Natural killer cell (primary cell): ENCODE results near the gene MDN1. TPM values are rescaled to one million over a fixed set of nuclear protein-coding genes. Genes with fewer than 3 reads are reported as not detected.

Experiments
- ATAC-seq, 3 donors: fragments of 150-1000 bp in 2 of 3; fragments of 200-7000 bp in 1 of 3; cut with Tn5 transposase; 1 replicate in 1 of 3; 2 replicates in 2 of 3; pipeline ENCODE4 v1.10.0; 2021; ENCODE audit warnings: mild to moderate bottlenecking in 2 of 3, moderate library complexity in 2 of 3
- DNase-seq, 2 donors: peaks; one replicate each; pipeline versions ENCODE4 v3.0.0 to v3.0.0-alpha.2; 2013 to 2021; ENCODE audit warnings: mixed read lengths in 1 of 2
- H3K27ac ChIP-seq: one replicate; pipeline ENCODE4 v1.5.1; 2013; ENCODE audit warnings: mild to moderate bottlenecking, low read length
- H3K27me3 ChIP-seq: one replicate; pipeline ENCODE4 v1.6.1; 2013; ENCODE audit warnings: low read length; ENCODE audit not compliant: control insufficient read depth, insufficient read depth
- H3K36me3 ChIP-seq: one replicate; pipeline ENCODE4 v1.6.1; 2013; ENCODE audit warnings: low read length; ENCODE audit not compliant: control insufficient read depth, insufficient read depth
- H3K4me1 ChIP-seq: one replicate; pipeline ENCODE4 v1.6.1; 2013; ENCODE audit warnings: low read length; ENCODE audit not compliant: control insufficient read depth, insufficient read depth
- H3K4me3 ChIP-seq: one replicate; pipeline ENCODE4 v1.5.1; 2013; ENCODE audit warnings: low read length
- H3K9me3 ChIP-seq: one replicate; pipeline ENCODE4 v1.6.1; 2013; ENCODE audit warnings: low read length; ENCODE audit not compliant: control insufficient read depth, insufficient read depth
- H3K27ac Mint-ChIP-seq, 2 donors: one replicate each; pipeline ENCODE4 v1.8.0; 2022; ENCODE audit warnings: mild to moderate bottlenecking in 2 of 2, mixed read lengths in 2 of 2, moderate library complexity in 1 of 2
- H3K27me3 Mint-ChIP-seq, 2 donors: one replicate each; pipeline ENCODE4 v1.8.0; 2022; ENCODE audit warnings: low read depth in 2 of 2, mixed read lengths in 2 of 2
- H3K36me3 Mint-ChIP-seq: one replicate; pipeline ENCODE4 v1.8.0; 2022; ENCODE audit warnings: mixed read lengths
- H3K4me1 Mint-ChIP-seq, 2 donors: one replicate each; pipeline ENCODE4 v1.8.0; 2022; ENCODE audit warnings: mixed read lengths in 2 of 2
- H3K4me3 Mint-ChIP-seq: one replicate; pipeline ENCODE4 v1.8.0; 2022; ENCODE audit warnings: mild to moderate bottlenecking, moderate library complexity, mixed read lengths
- H3K9me3 Mint-ChIP-seq, 2 donors: one replicate each; pipeline ENCODE4 v1.8.0; 2022; ENCODE audit warnings: mixed read lengths in 2 of 2
- WGBS: methylation state at CpG from one replicate; pipeline ENCODE4 v1.1.7; 2013; ENCODE audit warnings: missing lambda C conversion rate; ENCODE audit not compliant: insufficient coverage; 5-methylcytosine and 5-hydroxymethylcytosine counted together
- intact Hi-C: fragments of 100-400 bp; cut with micrococcal nuclease; formaldehyde crosslinking; loops from one replicate; pipeline ENCODE4 v1.14.2; 2022
- total RNA-seq, 4 donors: library from RNA; stranded (reverse); fragments of 120-200 nt in 1 of 4; gene quantifications; one replicate each; pipeline versions ENCODE4 v1.2.3 to v1.2.4, GENCODE V29; 2013 to 2022
- TF ChIP-seq, protein P1 (sequence below): fragments of 200-600 bp; IDR thresholded peaks from one replicate; pipeline ENCODE4 v1.8.0; 2022; ENCODE audit warnings: antibody characterized with exemption

The MDN1 gene
- total RNA-seq, 3 donors from 2014 or later (not counting 1 experiment from before 2014, with no cell fraction given), result 38.0 to 43.3 (median 41.4) TPM

DNA sequence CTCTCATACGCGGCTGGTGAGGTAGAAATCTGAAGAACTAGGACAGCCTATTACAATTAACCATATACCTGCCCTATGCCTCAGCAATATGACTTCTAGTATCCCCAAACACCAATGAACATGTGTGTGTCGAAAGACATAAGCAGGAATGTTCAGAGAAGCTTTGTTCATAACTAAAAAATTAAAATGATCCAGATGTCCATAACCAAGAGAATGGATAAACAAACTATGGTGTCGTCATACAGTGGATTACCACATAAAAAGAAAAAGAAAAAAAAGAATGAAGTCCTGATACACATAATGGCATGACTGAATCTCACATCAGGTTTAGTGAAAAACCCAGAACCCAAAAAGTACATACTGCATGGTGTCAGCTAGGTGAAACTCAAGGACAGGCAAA is 73.9 kb downstream of the MDN1 start:
- H3K4me1 Mint-ChIP-seq, result no peaks in the 10 kb centered on the region
- H3K27ac ChIP-seq, result no peak overlapping the region
- no peaks in the 10 kb centered on the region for H3K4me1 ChIP-seq
- no peaks in the 10 kb centered on the region for H3K9me3 ChIP-seq
- H3K27me3 Mint-ChIP-seq, result no peaks in the 10 kb centered on the region
- no peaks in the 10 kb centered on the region for H3K27me3 ChIP-seq
- H3K36me3 Mint-ChIP-seq, result peaks cover 23% of the 10 kb centered on the region
- no peaks in the 10 kb centered on the region for H3K9me3 Mint-ChIP-seq
- no peak overlapping the region for H3K4me3 Mint-ChIP-seq
- WGBS, result 92% methylated on average over 2 of the region's 4 CpGs
- ATAC-seq (no peak), DNase-seq (no peak)
- intact Hi-C loops, result no loop called here
- TF ChIP-seq, protein P1, sequence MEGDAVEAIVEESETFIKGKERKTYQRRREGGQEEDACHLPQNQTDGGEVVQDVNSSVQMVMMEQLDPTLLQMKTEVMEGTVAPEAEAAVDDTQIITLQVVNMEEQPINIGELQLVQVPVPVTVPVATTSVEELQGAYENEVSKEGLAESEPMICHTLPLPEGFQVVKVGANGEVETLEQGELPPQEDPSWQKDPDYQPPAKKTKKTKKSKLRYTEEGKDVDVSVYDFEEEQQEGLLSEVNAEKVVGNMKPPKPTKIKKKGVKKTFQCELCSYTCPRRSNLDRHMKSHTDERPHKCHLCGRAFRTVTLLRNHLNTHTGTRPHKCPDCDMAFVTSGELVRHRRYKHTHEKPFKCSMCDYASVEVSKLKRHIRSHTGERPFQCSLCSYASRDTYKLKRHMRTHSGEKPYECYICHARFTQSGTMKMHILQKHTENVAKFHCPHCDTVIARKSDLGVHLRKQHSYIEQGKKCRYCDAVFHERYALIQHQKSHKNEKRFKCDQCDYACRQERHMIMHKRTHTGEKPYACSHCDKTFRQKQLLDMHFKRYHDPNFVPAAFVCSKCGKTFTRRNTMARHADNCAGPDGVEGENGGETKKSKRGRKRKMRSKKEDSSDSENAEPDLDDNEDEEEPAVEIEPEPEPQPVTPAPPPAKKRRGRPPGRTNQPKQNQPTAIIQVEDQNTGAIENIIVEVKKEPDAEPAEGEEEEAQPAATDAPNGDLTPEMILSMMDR, result no peak
- no peak overlapping the region for H3K27ac Mint-ChIP-seq
- peaks cover 70% of the 10 kb centered on the region for H3K36me3 ChIP-seq
- no peak overlapping the region for H3K4me3 ChIP-seq

DNA sequence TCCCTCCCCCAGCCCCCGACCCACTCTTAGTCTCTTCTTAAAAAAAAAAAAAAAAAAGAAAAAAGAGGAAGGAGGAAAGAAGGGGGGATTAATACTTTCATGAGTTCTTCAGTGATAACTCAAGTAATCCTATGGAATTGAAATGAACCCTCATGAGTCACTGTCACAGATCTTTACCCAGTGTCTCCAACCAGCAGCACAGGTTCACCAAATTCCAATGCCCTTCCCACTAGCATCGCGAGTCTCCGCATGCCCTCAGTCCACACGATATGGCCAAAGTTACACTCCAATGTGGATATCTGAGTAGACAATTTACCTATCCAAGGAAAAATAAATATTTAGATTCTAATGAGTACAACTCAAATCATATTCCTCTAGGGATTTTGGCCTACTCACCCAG is 74.5 kb downstream of the MDN1 start:
- Histone ChIP-seq H3K4me3 (no peak overlapping the region), H3K36me3 (peaks cover 71% of the 10 kb centered on the region), H3K27me3 (no peaks in the 10 kb centered on the region), H3K9me3 (no peaks in the 10 kb centered on the region), H3K27ac (no peak overlapping the region), H3K4me1 (no peaks in the 10 kb centered on the region)
- no peaks in the 10 kb centered on the region for H3K9me3 Mint-ChIP-seq
- no peaks in the 10 kb centered on the region for H3K4me1 Mint-ChIP-seq
- WGBS, result 100% methylated on average over 3 of the region's 5 CpGs
- intact Hi-C loops, result no loop called here
- H3K36me3 Mint-ChIP-seq, result peaks cover 28% of the 10 kb centered on the region
- no peak overlapping the region for H3K4me3 Mint-ChIP-seq
- no peaks in the 10 kb centered on the region for H3K27me3 Mint-ChIP-seq
- ATAC-seq (no peak), DNase-seq (no peak)
- TF ChIP-seq, protein P1, result no peak
- H3K27ac Mint-ChIP-seq, result no peak overlapping the region

DNA sequence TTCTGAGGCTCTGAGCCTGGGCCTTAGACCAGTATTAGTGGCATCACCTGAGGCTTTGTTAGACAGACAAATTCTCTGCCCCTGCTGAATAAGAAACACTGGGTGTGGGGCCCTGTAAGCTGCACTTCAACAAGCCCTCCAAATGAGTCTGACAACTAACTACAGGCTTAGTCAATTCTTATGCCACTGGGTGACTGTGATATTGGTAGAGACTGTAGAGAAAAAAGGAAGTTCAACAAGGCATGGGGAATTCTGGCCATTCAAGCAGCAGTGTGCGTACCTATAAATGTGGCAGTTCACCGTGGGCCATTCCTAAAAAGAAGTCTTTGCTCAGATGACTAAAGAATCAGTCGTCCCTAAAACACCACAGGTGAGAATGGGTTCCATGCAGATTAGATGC is 82.7 kb downstream of the MDN1 start:
- peaks cover 53% of the 10 kb centered on the region for H3K36me3 ChIP-seq
- Mint-ChIP-seq H3K27me3 (no peaks in the 10 kb centered on the region), H3K4me1 (no peaks in the 10 kb centered on the region), H3K36me3 (peaks cover 18% of the 10 kb centered on the region), H3K27ac (no peak overlapping the region), H3K9me3 (no peaks in the 10 kb centered on the region), H3K4me3 (no peak overlapping the region)
- intact Hi-C loops, result no loop called here
- no peaks in the 10 kb centered on the region for H3K4me1 ChIP-seq
- no peak overlapping the region for H3K4me3 ChIP-seq
- no peak overlapping the region for H3K27ac ChIP-seq
- ATAC-seq (no peak), DNase-seq (no peak)
- H3K9me3 ChIP-seq, result no peaks in the 10 kb centered on the region
- 87% methylated on average over 3 of the region's 3 CpGs for WGBS
- H3K27me3 ChIP-seq, result no peaks in the 10 kb centered on the region
- TF ChIP-seq, protein P1, result no peak

DNA sequence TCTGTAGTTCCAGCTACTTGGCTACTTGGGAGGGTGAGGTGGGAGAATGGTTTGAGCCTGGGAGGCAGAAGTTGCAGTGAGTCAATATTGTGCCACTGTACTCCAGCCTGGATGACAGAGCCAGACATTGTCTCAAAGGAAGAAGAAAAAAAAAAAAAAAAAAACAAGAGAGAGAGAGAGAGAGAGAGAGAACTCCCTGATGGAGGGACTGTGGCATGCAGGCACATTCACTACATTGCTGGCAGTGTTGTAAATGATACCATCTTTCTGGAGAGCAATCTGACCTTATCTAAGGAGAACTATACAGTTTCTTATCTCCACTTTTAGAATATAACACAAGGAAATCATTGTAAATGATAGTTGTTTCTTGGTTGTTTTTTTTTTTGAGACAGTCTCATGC is 85.1 kb downstream of the MDN1 start:
- peaks cover 51% of the 10 kb centered on the region for H3K36me3 ChIP-seq
- no peak for ATAC-seq
- peaks cover 28% of the 10 kb centered on the region for H3K36me3 Mint-ChIP-seq

More for the DNA sequence above, 85.1 kb downstream of the MDN1 start:
- no peak for DNase-seq
- Mint-ChIP-seq H3K27me3 (no peaks in the 10 kb centered on the region), H3K4me1 (no peaks in the 10 kb centered on the region), H3K27ac (no peak overlapping the region), H3K9me3 (peaks cover 2 to 3% of the 10 kb centered on the region in 2 donors), H3K4me3 (no peak overlapping the region)
- H3K27me3 ChIP-seq, result no peaks in the 10 kb centered on the region
- TF ChIP-seq, protein P1, result no peak
- intact Hi-C loops, result no loop called here
- no peak overlapping the region for H3K4me3 ChIP-seq
- H3K9me3 ChIP-seq, result no peaks in the 10 kb centered on the region
- H3K4me1 ChIP-seq, result no peaks in the 10 kb centered on the region
- H3K27ac ChIP-seq, result no peak overlapping the region
